GM12865 (cell line): ENCODE results near the gene STIP1.

Source experiments
- DNase-seq: peaks from one replicate; pipeline ENCODE4 v3.0.0; 2010; ENCODE audit warnings: low read depth
- H3K4me3 ChIP-seq: 2 replicates; pipeline ENCODE4 v1.5.1; 2011; ENCODE audit warnings: mild to moderate bottlenecking, low read depth, low read length, control low read depth
- CTCF ChIP-seq: IDR thresholded peaks from 2 replicates; pipeline ENCODE4 v1.5.1; 2011; ENCODE audit warnings: low read length, control low read depth, low read depth, inconsistent platforms; ENCODE audit not compliant: insufficient read depth; ENCODE audit errors: missing control alignments

Gene STIP1

DNA sequence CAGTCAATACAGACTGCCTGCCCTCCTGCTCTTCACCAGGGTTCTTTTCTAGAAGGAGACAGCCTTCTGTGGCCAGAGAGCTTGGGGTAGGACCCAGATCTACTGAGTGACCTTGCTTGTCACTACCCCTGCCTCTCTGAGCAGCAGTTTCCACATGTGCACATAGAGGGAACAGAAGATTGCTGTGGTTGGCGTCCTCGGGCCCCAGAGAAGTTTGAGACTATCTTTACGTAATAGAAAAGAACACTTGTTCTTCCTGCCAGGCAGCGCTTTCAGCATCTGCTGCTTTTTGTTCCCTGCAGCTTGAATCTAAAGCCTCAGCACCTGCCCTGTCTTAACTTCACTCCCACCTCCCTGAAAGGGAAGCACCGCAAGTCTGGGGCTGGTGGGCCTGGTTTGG, 53.0 kb downstream of the STIP1 start:
- TF ChIP-seq CTCF: no peak
- H3K4me3 ChIP-seq: peak overlapping the region; percentile 16
- DNase-seq: peak; percentile 40

- H3K4me3 ChIP-seq: peak overlapping the region; percentile 76
- DNase-seq: peak; percentile 92
- no peak for TF ChIP-seq CTCF
These were observed 53.9 kb downstream of the STIP1 start for GRCh38 chr11:64239662-64240434.

DNA sequence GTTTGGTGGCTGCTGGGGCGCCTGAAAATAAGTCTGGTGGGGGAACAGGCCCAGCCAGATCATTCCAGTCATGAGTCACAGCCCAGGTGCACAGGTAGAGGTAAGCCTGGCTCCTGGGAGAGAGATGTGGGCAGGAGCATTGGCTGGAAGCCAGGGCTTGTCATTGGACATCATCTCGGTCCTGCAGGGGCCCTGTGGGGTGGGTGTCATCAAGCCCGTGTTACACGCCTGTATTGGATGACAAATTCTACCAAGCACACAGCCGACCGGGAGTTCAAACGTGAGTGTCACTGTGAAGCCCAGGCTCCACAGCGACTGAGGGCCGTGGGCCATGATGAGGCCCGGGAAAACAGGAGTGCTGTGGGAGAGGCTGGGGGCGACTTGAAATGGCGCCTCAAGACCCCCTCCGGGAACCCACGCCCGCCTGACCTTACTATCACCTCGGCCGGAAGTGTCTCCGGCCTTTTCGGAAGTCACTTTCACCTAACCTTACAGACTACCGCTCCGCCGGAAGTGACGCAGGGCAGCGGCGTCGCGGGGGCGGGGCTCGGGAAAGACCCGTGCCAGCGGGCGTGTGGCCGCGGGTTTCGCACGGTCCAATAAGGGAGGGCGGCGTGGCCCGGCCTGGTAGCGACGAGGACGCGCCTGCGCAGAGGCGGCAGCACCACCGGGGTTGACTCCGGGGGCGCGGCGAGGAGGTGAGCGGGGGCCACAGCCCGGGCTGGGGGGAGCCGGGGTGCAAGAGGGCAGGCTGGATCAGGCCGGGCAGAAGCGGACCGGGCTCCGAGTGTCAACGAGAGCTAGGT, 54.7 kb downstream of the STIP1 start, which contains the start of gene FKBP2:
FKBP2 (plus strand) TSS at position 661 of the 806 bp plus-strand sequence. CDS start 1,293 bp downstream, outside the sequence.
- TF ChIP-seq CTCF: no peak
- peak within 1 kb of the TSS; percentile 89 for H3K4me3 ChIP-seq

GRCh38 chr11:64241241-64241490, 55.2 kb downstream of the STIP1 start:
- H3K4me3 ChIP-seq: peak overlapping the region; percentile 76
- no peak for TF ChIP-seq CTCF
- peak; percentile 100 for DNase-seq

More for the DNA sequence above, 54.7 kb downstream of the STIP1 start, which contains the start of gene FKBP2:
- peak; percentile 99 for DNase-seq

DNA sequence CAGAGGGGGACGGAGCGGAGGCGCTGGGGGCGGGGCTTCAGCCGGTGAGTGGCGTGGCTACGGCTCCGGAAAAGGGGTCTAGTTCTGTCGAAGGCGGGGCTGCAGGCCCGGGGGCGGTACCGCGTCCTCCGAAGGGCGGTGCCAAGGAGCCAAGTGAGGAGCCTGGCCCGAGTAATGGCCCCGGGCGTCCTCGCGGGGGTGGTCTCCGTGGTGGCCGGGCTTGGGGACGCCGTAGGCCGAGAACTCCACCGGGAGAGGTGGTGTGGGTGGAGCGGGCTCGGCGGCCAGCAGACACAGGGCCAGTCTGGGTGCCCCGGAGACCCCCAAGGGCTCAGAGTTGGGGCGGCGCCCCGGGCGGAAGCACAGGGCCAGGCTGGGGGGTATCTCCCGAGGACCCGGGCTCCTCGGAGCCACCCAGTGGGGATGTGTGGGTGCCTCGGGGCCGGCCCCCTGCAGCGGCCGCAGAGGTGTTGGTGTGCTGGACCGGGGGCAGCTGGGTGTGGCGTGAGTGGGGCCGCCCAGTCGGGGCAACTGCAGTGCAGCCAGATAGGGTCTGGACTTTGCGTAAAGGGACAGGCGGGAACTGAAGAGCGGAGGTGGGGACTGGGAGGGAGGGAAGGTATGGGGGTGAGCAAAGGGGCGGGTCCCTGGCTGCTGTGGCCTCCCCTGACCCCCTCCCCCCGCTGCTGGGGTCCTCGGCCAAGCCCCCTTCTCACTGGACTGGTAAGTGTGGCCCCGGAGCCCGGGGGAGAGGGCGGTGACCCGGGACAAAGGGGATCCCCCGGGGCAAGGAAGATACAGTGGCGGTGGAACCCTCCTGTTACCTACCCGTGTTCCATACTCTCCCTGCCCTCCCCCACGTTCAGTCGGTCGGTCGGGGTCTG, 55.8 kb downstream of the STIP1 start:
- peak; percentile 69 for DNase-seq
- H3K4me3 ChIP-seq: peak overlapping the region; percentile 89
- no peak for TF ChIP-seq CTCF

- TF ChIP-seq CTCF: no peak
- H3K4me3 ChIP-seq: no peak overlapping the region
- no peak for DNase-seq
These were observed 57.4 kb downstream of the STIP1 start for GRCh38 chr11:64243236-64243854.
